MM.1S (cell line): ENCODE data around the gene USP12.

Experiments used
- CTCF ChIP-seq: fragments of 300-600 bp; sonication (generic); IDR thresholded peaks from 2 replicates; pipeline ENCODE4 v1.5.1; 2016; ENCODE audit warnings: antibody characterized with exemption, low read length, mixed read lengths
- EZH2phosphoT487 ChIP-seq: fragments of 300-600 bp; sonication (generic); IDR thresholded peaks from 2 replicates; pipeline ENCODE4 v1.6.1; 2018; ENCODE audit warnings: antibody characterized with exemption, low read length

GRCh38 chr13:27186295-27186694, 14.7 kb upstream of the USP12 start:
- TF ChIP-seq CTCF (no peak), EZH2phosphoT487 (no peak)
